Body of pancreas (tissue), 4 donors: Measurements from ENCODE around the gene EYS.

Source experiments
- POLR2A ChIP-seq, 3 donors: fragments of 450-650 bp; IDR thresholded peaks; one replicate each; pipeline ENCODE4 v1.6.1; 2016; ENCODE audit warnings: antibody characterized with exemption in 3 of 3, mild to moderate bottlenecking in 2 of 3
- TF ChIP-seq, protein P1 (sequence below), 7 experiments: fragments of 450-650 bp in 4 of 7; fragments of 200-600 bp in 3 of 7; sonication (generic) in 3 of 7; IDR thresholded peaks; one replicate each; pipeline ENCODE4 v1.5.1; 2016 to 2019; ENCODE audit warnings: antibody characterized with exemption in 7 of 7

GRCh38 chr6:63750400-63750799 lies 1956.6 kb downstream of the EYS start:
- TF ChIP-seq, protein P1, sequence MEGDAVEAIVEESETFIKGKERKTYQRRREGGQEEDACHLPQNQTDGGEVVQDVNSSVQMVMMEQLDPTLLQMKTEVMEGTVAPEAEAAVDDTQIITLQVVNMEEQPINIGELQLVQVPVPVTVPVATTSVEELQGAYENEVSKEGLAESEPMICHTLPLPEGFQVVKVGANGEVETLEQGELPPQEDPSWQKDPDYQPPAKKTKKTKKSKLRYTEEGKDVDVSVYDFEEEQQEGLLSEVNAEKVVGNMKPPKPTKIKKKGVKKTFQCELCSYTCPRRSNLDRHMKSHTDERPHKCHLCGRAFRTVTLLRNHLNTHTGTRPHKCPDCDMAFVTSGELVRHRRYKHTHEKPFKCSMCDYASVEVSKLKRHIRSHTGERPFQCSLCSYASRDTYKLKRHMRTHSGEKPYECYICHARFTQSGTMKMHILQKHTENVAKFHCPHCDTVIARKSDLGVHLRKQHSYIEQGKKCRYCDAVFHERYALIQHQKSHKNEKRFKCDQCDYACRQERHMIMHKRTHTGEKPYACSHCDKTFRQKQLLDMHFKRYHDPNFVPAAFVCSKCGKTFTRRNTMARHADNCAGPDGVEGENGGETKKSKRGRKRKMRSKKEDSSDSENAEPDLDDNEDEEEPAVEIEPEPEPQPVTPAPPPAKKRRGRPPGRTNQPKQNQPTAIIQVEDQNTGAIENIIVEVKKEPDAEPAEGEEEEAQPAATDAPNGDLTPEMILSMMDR (IDR thresholded peaks at IDR 0.05), result no peak
- no peak for TF ChIP-seq POLR2A (IDR thresholded peaks at IDR 0.05)
